HG02981 (cell line): ENCODE measurements around the gene WNT1.
A peak's percentile ranks its signal among the peaks of the same experiment; 100 is the strongest.

Experiments
- ATAC-seq: cut with Tn5 transposase; IDR thresholded peaks from one replicate; pipeline ENCODE4 v1.9.1; 2021; ENCODE audit warnings: mild to moderate bottlenecking, moderate library complexity; ENCODE audit not compliant: unreplicated experiment

The WNT1 gene

DNA sequence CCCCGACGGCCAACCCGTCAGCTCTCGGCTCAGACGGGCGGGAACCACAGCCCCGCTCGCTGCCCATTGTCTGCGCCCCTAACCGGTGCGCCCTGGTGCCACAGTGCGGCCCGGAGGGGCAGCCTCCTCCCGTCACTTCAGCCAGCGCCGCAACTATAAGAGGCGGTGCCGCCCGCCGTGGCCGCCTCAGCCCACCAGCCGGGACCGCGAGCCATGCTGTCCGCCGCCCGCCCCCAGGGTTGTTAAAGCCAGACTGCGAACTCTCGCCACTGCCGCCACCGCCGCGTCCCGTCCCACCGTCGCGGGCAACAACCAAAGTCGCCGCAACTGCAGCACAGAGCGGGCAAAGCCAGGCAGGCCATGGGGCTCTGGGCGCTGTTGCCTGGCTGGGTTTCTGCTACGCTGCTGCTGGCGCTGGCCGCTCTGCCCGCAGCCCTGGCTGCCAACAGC lies at the start of gene WNT1:
Gene WNT1 (plus strand): TSS at position 32 of the 450 bp plus-strand sequence. CDS start 329 bp downstream, at position 361.
- ATAC-seq: no peak

DNA sequence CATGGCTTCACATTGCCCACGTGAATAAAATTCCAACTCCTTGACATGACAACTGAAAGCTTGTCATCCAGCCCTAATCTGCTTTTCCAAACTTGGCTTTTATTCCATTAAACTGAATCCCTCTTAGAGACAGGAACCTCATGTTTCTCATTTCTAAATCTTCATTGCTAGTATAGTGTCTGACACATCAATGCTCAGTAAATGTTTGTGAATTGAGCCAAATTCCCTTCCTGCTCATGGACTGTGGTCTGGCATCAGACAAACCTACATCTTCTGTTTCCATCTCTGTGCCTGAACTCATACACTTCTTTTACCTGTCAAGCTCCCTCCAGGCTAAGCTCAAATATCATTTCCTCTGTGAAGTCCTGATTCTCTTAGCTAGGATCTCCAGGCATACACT lies 48.6 kb upstream of the WNT1 start:
- no peak for ATAC-seq

- ATAC-seq: no peak
Observed at GRCh38 chr12:48930475-48930874, 47.6 kb upstream of the WNT1 start.

- ATAC-seq: no peak
Observed at GRCh38 chr12:48932878-48933277, 45.2 kb upstream of the WNT1 start.

DNA sequence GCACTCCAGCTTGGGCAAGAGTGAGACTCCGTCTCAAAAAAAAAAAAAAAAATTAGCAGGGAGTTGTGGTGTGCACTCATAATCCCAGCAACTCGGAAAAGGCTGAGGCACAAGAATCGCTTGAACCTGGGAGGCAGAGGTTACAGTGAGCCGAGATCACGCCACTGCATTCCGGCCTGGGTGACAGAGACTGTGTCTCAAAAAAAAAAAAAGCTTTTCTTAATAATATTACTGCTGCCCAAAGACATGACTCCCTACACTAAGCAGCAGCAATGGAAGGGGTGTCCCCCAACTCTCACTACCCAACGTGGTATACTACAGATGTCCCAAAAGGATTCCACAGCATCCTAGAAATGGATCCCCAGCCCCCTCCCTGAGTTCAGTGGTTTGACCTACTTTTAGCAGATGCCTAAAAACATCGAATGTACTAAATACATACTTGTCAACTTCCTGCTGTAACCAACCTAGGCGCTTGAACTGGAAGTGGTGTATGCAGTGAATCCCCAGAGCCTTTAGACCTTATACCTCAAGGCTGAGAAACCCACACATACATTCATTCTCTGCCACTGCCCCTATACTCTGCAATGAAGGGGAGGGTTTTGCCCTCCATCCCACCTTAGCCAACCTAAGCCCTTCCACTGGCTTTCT lies 44.3 kb upstream of the WNT1 start:
- ATAC-seq: no peak

DNA sequence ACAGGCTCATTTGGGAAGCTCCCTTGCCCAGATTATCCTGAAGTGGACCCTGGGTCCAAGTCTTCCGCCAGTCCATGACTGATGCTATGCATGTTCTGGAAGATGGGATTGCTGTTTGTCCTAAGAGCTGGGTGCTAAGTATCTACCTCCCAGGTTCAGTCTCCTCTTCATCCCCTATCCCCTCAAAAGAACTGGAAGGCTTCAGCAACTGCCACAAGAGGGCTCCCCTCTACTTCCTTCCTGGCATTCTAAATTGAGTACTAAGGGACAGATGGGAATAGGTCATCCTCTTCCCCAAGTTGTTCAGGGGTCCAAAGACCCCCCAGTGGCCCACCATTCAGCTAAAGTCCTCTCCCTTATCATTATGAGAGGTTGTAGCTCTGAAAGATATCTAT lies 43.8 kb upstream of the WNT1 start:
- ATAC-seq: no peak

DNA sequence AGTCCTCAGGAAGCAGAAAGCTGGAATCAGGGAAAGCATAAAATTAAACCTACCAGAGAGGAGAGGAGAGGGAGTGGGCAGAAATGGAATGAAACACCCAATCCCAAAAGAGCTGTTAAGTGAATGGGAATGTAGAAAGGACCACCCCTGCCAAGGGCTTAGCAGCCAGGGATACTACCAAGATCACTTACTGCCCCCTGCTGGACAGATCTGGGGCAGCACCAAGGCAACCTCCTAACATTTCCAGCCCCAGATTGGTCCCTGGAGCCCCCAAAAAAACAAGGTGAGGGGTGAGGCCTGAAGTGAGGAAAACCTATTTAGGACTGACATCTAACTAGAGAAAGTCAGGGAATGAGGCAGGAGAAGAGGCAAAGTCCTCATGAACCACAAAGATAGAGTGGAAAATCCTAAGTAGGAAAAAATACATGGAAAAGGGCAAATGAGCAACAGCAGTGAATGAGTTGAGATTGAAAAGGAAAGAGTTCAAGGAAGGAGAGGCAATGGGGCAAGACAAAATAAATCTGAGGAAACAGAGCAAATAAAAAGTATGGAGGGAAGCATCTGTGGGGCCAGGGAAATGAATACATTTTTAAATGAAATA lies 41.6 kb upstream of the WNT1 start:
- no peak for ATAC-seq

- no peak for ATAC-seq
Observed at GRCh38 chr12:48937170-48937569, 41.0 kb upstream of the WNT1 start.

DNA sequence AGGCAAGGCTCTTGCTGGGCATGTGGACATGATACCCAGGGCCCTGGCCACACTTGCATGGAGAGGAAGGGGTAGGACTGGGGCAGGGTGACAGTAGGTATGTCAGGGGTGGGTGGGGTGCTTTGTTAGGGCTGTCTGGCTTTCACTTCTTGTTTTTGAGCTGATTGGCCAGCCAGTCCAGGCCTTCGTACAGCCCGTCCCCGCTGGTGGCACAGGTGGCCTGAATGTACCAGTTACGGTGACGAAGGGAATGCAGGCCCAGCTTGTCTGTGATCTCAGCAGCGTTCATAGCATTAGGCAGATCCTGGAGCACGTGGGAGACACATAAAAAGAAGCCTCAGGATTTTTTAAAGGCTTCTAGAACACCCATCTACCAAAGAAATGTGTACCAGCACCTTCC lies 39.3 kb upstream of the WNT1 start:
- ATAC-seq: no peak

DNA sequence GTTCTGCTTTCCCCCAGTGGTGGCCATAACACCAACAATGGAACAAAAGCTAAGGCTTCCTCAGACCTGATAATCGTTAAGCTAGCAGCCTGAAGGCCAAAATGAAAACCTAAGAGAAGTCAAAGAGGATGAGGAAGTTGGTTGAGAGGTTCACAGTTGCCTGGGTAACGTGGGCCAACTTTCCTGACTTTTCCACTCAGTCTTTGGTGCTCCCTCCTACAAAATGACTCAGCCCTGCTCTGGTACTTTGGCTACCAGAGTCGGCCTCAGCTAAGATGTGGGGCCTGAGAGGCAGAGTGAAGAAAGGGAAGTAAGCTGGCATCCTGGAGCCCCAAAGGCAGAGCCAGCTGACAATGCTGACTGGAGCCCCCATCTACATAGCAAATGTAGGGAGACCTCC lies 37.9 kb upstream of the WNT1 start:
- no peak for ATAC-seq

- no peak for ATAC-seq
Observed at GRCh38 chr12:48943221-48943620, 34.9 kb upstream of the WNT1 start.

DNA sequence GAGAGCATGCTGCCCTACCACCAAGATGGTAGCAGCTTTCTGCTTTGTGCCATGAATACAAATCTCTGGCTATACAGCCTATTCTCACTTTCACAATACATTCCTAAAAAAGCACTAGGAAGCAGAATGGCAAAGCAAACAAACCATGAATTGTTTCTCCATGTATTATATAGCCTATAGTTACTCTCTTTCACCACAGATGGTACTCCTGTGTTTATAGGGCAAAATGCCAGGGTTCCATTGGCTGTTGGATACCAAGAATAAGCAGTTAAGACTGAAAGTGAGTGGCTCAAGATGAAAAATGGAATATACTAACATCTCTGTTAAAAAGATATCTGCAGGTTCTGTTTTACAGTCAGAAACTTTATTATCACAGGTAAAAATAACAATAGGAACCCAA lies 31.9 kb upstream of the WNT1 start:
- no peak for ATAC-seq

GRCh38 chr12:48946943-48947342 lies 31.2 kb upstream of the WNT1 start:
- no peak for ATAC-seq

DNA sequence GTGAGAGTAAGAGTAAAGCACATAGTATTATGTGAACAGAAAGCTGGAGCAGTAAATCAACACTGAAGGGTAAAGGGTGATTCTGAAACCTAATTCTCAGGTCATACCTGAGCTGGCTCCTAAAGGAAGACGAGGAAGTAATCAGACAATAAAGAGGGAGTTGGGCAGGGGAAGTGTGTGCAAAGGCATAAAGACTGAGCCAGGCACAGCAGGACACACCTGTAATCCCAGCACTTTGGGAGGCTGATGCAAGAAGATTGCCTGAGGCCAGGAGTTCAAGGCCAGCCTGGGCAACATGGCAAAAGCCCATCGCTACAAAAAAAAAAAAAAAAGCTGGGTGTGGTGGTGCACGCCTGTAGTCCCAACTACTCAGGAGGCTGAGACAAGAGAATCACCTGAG lies 30.4 kb upstream of the WNT1 start:
- ATAC-seq: no peak

DNA sequence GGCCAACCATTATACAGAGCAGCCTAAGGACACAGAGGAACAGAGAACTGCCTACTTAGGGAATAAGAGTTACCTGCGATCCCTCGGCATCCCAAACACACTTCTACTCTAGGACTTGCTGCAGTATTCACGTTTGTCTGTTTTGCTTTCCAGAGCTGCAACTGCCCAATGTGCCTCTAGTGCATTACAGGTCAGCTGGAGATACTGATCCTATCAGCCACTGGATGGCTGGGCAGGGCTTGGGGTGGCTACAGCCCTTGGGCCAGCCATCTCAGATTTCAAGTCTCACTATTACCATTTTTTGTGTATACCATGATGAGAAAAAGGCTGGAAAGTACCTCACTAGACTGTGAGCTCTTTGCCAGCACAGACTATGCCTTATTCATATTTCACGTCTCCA lies 25.4 kb upstream of the WNT1 start:
- no peak for ATAC-seq

GRCh38 chr12:48954061-48954460 lies 24.1 kb upstream of the WNT1 start:
- ATAC-seq: no peak

DNA sequence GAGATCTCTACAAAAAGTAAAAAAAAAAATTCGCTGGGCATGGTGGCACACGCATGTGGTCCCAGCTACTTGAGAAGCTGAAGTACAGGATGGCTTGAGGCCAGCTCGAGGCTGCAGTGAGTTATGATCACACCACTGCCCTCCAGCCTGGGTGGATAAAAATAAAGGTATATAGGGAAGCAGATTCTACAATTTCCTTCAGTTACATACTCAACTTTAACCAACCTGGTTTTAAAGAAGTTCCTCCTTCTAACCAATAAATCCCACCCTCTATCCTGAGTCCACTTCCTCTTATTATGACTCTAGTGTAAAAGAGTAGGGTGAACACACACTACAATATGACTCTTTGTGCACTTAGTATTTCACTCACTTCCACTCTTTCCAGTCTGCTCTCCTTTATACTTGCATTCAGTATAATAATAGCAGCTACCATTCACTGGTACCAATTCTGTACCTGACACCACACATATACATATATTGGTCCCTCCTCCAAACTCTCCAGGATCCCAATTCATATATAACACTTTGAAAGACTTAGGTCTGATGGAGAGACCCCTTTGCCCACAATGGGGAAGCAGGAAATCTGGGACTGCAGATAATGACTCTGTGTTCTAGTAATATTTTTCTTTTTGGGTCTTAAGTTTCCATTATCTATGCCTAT lies 23.2 kb upstream of the WNT1 start:
- ATAC-seq: no peak

DNA sequence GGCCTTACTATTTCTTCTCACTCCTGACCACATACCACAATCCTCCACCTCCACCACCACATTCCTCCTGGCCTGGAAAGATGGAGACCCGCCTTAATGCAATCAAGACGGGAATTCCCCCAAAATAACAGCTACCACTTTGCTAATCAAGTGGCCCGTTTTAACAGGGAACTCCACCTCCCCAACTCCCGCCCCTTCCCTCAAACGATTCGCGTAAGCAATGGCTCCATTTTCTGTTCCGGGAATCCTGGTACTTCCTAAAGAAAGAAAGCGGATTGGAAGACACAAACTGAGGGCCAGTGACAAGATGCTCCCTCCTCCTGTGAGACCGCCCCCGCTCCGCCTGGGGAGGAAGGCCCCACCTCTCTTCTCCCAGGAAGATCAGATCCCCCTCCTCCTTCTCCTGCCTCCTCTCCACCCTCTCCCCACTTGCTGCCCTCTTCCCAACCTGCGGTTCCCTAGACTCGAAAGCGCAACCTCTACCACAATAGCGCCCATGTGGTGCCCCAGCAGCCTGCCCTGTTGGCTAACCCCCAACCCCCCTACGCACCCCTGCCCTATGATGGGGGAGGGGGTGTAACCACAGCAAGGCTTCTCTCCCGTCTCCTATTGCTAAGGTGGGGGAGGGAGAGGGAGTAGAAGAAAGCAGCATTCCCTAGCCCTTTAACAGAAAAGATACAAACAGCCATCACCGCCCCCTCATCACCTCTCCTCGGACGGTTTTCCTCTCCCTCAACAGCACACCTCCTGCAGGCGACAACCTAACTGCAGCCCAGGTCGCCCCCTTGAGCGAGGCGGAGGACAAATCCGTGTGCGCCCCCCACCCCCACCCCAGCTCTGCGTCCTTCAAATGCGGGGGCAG lies 21.6 kb upstream of the WNT1 start:
- ATAC-seq: no peak

DNA sequence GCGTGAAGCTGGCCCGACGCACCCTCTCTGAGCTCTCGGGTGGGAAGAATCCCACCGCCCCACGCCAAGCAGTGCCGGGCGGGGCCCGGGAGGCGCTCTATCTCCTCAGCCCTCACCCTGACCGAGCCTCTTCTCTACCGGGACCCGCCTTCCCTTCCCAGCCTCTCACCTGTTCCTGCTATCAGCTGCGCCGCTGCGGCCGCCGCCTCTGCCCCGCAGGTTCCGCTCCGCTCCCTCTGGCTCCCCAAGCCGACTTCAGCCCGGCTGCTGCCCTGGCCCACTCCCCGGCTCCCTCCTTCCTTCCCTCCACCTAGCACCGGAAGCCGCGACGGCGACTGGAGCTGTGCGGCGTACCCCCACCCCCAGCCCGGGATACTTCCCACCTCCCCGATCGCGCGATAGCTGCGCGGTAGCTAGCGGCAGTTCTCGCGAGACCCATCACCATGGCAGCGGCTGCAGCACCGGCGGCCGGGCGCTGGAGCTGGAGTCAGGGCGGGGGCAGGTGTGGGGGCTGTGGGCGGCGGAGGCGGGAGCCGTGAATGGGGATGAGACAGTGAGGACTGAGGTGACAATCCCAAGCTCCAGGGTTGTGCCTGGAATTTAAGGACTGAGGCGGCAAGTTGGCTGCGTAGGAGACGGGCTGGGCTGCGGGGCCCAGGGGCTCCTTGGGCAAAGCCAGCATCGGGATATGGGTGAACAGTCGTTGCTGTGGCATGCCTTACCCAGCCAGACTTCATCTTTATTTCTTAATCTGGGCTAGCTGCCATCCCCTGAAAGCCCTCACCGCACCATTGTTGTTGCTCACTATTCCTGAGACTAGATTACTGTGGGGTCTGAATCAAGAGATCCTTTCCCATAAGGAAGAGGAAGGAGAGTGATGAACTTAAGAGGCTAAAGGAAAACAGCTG lies 20.7 kb upstream of the WNT1 start, which contains the start of gene ARF3:
Gene ARF3 (minus strand): TSS at position 347 of the 908 bp plus-strand sequence. CDS start 16,392 bp downstream, outside the sequence.
- ATAC-seq: peak; percentile 92

GRCh38 chr12:48958049-48958388 lies 20.1 kb upstream of the WNT1 start:
- no peak for ATAC-seq
